GM12878 (cell line): ENCODE results near the gene HSPA12B. TPM values are rescaled to one million over a fixed set of nuclear protein-coding genes. Genes with fewer than 3 reads are reported as not detected.

ENCODE experiments used
- ATAC-seq: fragments of 200-7000 bp; cut with Tn5 transposase; 3 replicates; pipeline ENCODE4 v1.9.1; 2020; ENCODE audit warnings: mild to moderate bottlenecking, moderate library complexity
- BruUV-seq: library from RNA; stranded (reverse); fragments of 400-500 nt; replicated peaks from 2 replicates; lab custom pipeline; 2021; lab: Mats Ljungman, UMichigan
- CTCF ChIA-PET: fragments of 300-600 bp; sonication (Branson Sonifier 250); formaldehyde crosslinking; extraction: SDS; loops from one replicate; lab custom pipeline; 2021; ENCODE audit warnings: inconsistent platforms; lab: Yijun Ruan, JAX
- POLR2A ChIA-PET: fragments of 350-600 bp; formaldehyde crosslinking; extraction: SDS; loops from one replicate; lab custom pipeline; 2021; ENCODE audit warnings: inconsistent platforms; lab: Charles Lee
- RAD21 ChIA-PET: fragments of 300-600 bp; sonication (Branson Sonifier 250); formaldehyde crosslinking; loops from one replicate; lab custom pipeline; 2023; ENCODE audit warnings: antibody characterized with exemption; ENCODE audit not compliant: unreplicated experiment; lab: Charles Lee
- SMC1A ChIA-PET: fragments of 300-600 bp; sonication (Branson Sonifier 250); formaldehyde crosslinking; loops from one replicate; lab custom pipeline; 2023; ENCODE audit not compliant: unreplicated experiment, uncharacterized antibody; lab: Charles Lee
- DNase-seq: peaks from one replicate; pipeline ENCODE4 v3.0.0-alpha.2; 2011; ENCODE audit warnings: low read depth, low spot score
- FAIRE-seq: peaks from 3 replicates; lab custom pipeline; 2011; peaks lifted over from hg19 to GRCh38; lab: Jason Lieb, UNC
- H2AFZ ChIP-seq: 2 replicates; pipeline ENCODE4 v1.6.0; 2011; ENCODE audit warnings: low read depth, low read length, control low read depth; ENCODE audit not compliant: control insufficient read depth
- H3K27ac ChIP-seq: 2 replicates; pipeline ENCODE4 v1.5.1; 2011; ENCODE audit warnings: control low read depth; ENCODE audit not compliant: control insufficient read depth, insufficient read depth
- H3K27me3 ChIP-seq, 2 experiments: replicated peaks in 1 of 2; 2 replicates each; pipeline versions ENCODE4 v1.6.0 to v1.6.1; 2011; ENCODE audit warnings: low read length in 1 of 2; ENCODE audit not compliant: control insufficient read depth in 2 of 2, insufficient read depth in 2 of 2
- H3K36me3 ChIP-seq, 2 experiments: 2 replicates each; pipeline ENCODE4 v1.5.1; 2011; ENCODE audit warnings: low read length in 1 of 2; ENCODE audit not compliant: control insufficient read depth in 2 of 2, insufficient read depth in 2 of 2
- H3K4me1 ChIP-seq: 2 replicates; pipeline ENCODE4 v1.6.1; 2011; ENCODE audit warnings: mild to moderate bottlenecking, low read length, moderate library complexity, mixed read lengths; ENCODE audit not compliant: control insufficient read depth, insufficient read depth
- H3K4me2 ChIP-seq: 2 replicates; pipeline ENCODE4 v1.6.0; 2011; ENCODE audit warnings: control low read depth; ENCODE audit not compliant: control insufficient read depth, insufficient read depth
- H3K4me3 ChIP-seq: fragments of 200-600 bp; sonication (generic); 2 replicates; pipeline ENCODE4 v1.5.1; 2016
- H3K79me2 ChIP-seq: 2 replicates; pipeline ENCODE4 v1.6.0; 2011; ENCODE audit warnings: low read length; ENCODE audit not compliant: control insufficient read depth, insufficient read depth
- H3K9ac ChIP-seq: 2 replicates; pipeline ENCODE4 v1.8.0; 2011; ENCODE audit warnings: low read length, control low read depth, mixed read lengths; ENCODE audit not compliant: control insufficient read depth, insufficient read depth
- H3K9me3 ChIP-seq: replicated peaks from 3 replicates; pipeline ENCODE4 v1.5.1; 2011; ENCODE audit warnings: mild to moderate bottlenecking, low read length; ENCODE audit not compliant: control insufficient read depth, insufficient read depth
- H4K20me1 ChIP-seq: 2 replicates; pipeline ENCODE4 v1.6.0; 2011; ENCODE audit not compliant: control insufficient read depth, insufficient read depth
- CUX1 ChIP-seq: IDR thresholded peaks from 2 replicates; pipeline ENCODE4 v1.6.1; 2012; ENCODE audit warnings: improper control_type of control experiment, low read depth, low read length; ENCODE audit not compliant: insufficient replicate concordance
- WGBS: methylation state at CpG from one replicate; pipeline ENCODE4 v1.1.6; 2016; ENCODE audit warnings: low lambda C conversion rate; ENCODE audit not compliant: insufficient replicate concordance, insufficient coverage; ENCODE audit errors: missing lambda C conversion rate; 5-methylcytosine and 5-hydroxymethylcytosine counted together
- in situ Hi-C: fragments of 300-500 bp; cut with MboI; formaldehyde crosslinking; loops from 9 replicates; pipeline ENCODE4 v1.14.3; 2018; ENCODE audit warnings: mixed read lengths
- intact Hi-C: fragments of 100-400 bp; cut with micrococcal nuclease; formaldehyde crosslinking; loops from one replicate; pipeline ENCODE4 v1.14.2; 2022; ENCODE audit not compliant: unreplicated experiment
- polyA plus RNA-seq, 11 experiments: library from polyadenylated mRNA; depleted of rRNA in 4 of 11; unstranded in 6 of 11; stranded (reverse) in 5 of 11; fragments of >200 nt; fragmentation: Nextera tagmentation in 4 of 11; fragmentation: Illumina TruSeq in 1 of 11; extraction: Ambion mirVana in 4 of 11; extraction: Trizol in 1 of 11; gene quantifications; 1 replicate in 1 of 11; 2 replicates in 10 of 11; pipeline versions ENCODE4 v1.2.1 to v1.2.3, GENCODE V29; 2011 to 2016; ENCODE audit warnings: inconsistent platforms in 2 of 11, missing spikeins in 2 of 11, low read depth in 1 of 11
- total RNA-seq, 4 experiments: library from RNA; depleted of rRNA in 3 of 4; stranded (reverse); fragments of >200 nt in 3 of 4; fragmentation: Illumina TruSeq in 1 of 4; extraction: Trizol in 1 of 4; gene quantifications; 2 replicates each; pipeline versions ENCODE4 v1.2.1 to v1.2.3, GENCODE V29; 2013 to 2021

HSPA12B gene
- total and polyA plus RNA-seq, 10 of the 15 experiments (the other 5 are each of a cell fraction or from before 2014, with no cell fraction given): 0.08 TPM; not detected in 9

- no peak overlapping the region for H3K4me3 ChIP-seq
- H3K4me1 ChIP-seq: no peaks in the 10 kb centered on the region
- no TSS peak for BruUV-seq
- H3K9me3 ChIP-seq: no peaks in the 10 kb centered on the region
- FAIRE-seq (no peak), DNase-seq (no peak), ATAC-seq (no peak)
- H3K27me3 ChIP-seq: peaks cover 0 to 3% of the 10 kb centered on the region in 2 experiments; a peak in 3 of 4 replicates
- RAD21 ChIA-PET: no interaction called here
- 34% methylated on average over 7 of the region's 7 CpGs for WGBS
- intact Hi-C loops (loop anchor here (10.0 kb wide), 1 partner anchor 398 kb away; no protein-coding TSS in a partner anchor), in situ Hi-C loops (no loop called here)
- no peak overlapping the region for H3K4me2 ChIP-seq
- no peaks in the 10 kb centered on the region for H3K79me2 ChIP-seq
- no peak overlapping the region for H2AFZ ChIP-seq
- POLR2A ChIA-PET: no interaction called here
- H3K36me3 ChIP-seq: no peaks in the 10 kb centered on the region
- H3K9ac ChIP-seq: no peak overlapping the region
- CTCF ChIA-PET: interaction anchor here (2.2 kb wide), 1 partner anchor 25 kb away, joined by 5 read pairs; no protein-coding TSS in a partner anchor
- no peak for TF ChIP-seq CUX1
- H3K27ac ChIP-seq: no peak overlapping the region
- no peaks in the 10 kb centered on the region for H4K20me1 ChIP-seq
- SMC1A ChIA-PET: interaction anchor here (1.2 kb wide), 1 partner anchor 10 kb away, joined by 3 read pairs; no protein-coding TSS in a partner anchor
These were observed 46.1 kb upstream of the HSPA12B start for GRCh38 chr20:3686421-3686820.
